CD4-positive, alpha-beta T cell (primary cell): ENCODE measurements around the gene MRPL51. TPM values are rescaled to one million over a fixed set of nuclear protein-coding genes. Genes with fewer than 3 reads are reported as not detected.

Source experiments
- ATAC-seq: fragments of 200-7000 bp; cut with Tn5 transposase; one replicate; pipeline ENCODE4 v1.10.0; 2022; ENCODE audit warnings: mild to moderate bottlenecking; ENCODE audit not compliant: poor library complexity
- CTCF ChIA-PET: fragments of 350-600 bp; sonication (Branson Sonifier 250); formaldehyde crosslinking; loops from one replicate; lab custom pipeline; 2021; ENCODE audit warnings: antibody characterized with exemption, inconsistent platforms; lab: Charles Lee
- POLR2A ChIA-PET: fragments of 350-600 bp; sonication (Branson Sonifier 250); formaldehyde crosslinking; loops from one replicate; lab custom pipeline; 2021; ENCODE audit warnings: antibody characterized with exemption, inconsistent platforms; lab: Charles Lee
- DNase-seq, 14 experiments: peaks; one replicate each; pipeline ENCODE4 v3.0.0-alpha.2; 2013 to 2020; ENCODE audit warnings: mixed read lengths in 2 of 14
- H3K27ac ChIP-seq, 2 donors: one replicate each; pipeline versions ENCODE4 v1.5.1 to v1.7.0; 2013; ENCODE audit warnings: low read length in 2 of 2, low read depth in 1 of 2, mild to moderate bottlenecking in 1 of 2
- H3K27me3 ChIP-seq, 2 experiments: 1 replicate in 1 of 2; 2 replicates in 1 of 2; pipeline versions ENCODE4 v1.6.1 to v1.7.0; 2013; ENCODE audit warnings: low read length in 2 of 2, control low read depth in 1 of 2, mild to moderate bottlenecking in 1 of 2, moderate library complexity in 1 of 2; ENCODE audit not compliant: insufficient read depth in 2 of 2, control insufficient read depth in 1 of 2
- H3K36me3 ChIP-seq: one replicate; pipeline ENCODE4 v1.6.1; 2013; ENCODE audit warnings: low read length, control low read depth; ENCODE audit not compliant: insufficient read depth
- H3K4me1 ChIP-seq: one replicate; pipeline ENCODE4 v1.6.1; 2013; ENCODE audit warnings: low read length, control low read depth; ENCODE audit not compliant: insufficient read depth
- H3K4me3 ChIP-seq: one replicate; pipeline ENCODE4 v1.5.1; 2013; ENCODE audit warnings: mild to moderate bottlenecking, low read length, moderate library complexity
- H3K9me3 ChIP-seq, 2 experiments: 1 replicate in 1 of 2; 2 replicates in 1 of 2; pipeline versions ENCODE4 v1.6.1 to v1.7.0; 2013; ENCODE audit warnings: low read length in 2 of 2, mild to moderate bottlenecking in 2 of 2, control low read depth in 1 of 2, moderate library complexity in 1 of 2; ENCODE audit not compliant: control insufficient read depth in 1 of 2, insufficient read depth in 1 of 2
- H3K27ac Mint-ChIP-seq: one replicate; pipeline ENCODE4 v1.8.0; 2020; ENCODE audit warnings: mixed read lengths
- H3K27me3 Mint-ChIP-seq: one replicate; pipeline ENCODE4 v1.8.0; 2021; ENCODE audit warnings: mixed read lengths
- H3K36me3 Mint-ChIP-seq: one replicate; pipeline ENCODE4 v1.8.0; 2021; ENCODE audit warnings: low read depth, mixed read lengths
- H3K4me1 Mint-ChIP-seq: one replicate; pipeline ENCODE4 v1.8.0; 2021; ENCODE audit warnings: low read depth, mixed read lengths
- H3K4me3 Mint-ChIP-seq: one replicate; pipeline ENCODE4 v1.8.0; 2020; ENCODE audit warnings: mild to moderate bottlenecking, mixed read lengths
- H3K9me3 Mint-ChIP-seq: one replicate; pipeline ENCODE4 v1.8.0; 2020; ENCODE audit warnings: mixed read lengths
- intact Hi-C, 2 experiments: fragments of 100-400 bp; cut with DNase I in 1 of 2; cut with micrococcal nuclease in 1 of 2; formaldehyde crosslinking; loops; one replicate each; pipeline versions ENCODE4 v1.15.1 to v1.9.0; 2023 to 2025; cut with DNase I, micrococcal nuclease
- total RNA-seq, 174 experiments: library from RNA in 2 of 174; stranded (reverse) in 2 of 174; gene quantifications; one replicate each; pipeline ENCODE4 v1.2.3 and lab custom pipeline; 2021 to 2026
- TF ChIP-seq, protein P1 (sequence below): fragments of 200-600 bp; IDR thresholded peaks from one replicate; pipeline ENCODE4 v1.8.0; 2022; ENCODE audit warnings: antibody characterized with exemption, mild to moderate bottlenecking

MRPL51 gene
- total RNA-seq, 2 experiments from 2014 or later, result 15.1 to 16.7 TPM

DNA sequence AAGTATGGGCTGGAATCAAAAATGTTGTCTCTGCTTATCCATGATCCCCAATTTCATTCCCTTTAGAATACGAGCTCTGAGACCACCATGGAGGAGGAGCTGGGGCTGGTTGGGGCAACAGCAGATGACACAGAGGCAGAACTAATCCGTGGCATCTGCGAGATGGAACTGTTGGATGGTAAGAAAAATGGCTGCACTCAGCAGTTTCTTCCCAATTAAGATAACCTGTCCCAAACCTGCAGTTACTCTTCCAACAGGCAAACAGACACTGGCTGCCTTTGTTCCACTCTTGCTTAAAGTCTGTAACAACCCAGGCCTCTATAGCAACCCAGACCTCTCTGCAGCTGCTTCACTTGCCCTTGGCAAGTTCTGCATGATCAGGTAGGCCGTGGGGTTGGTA is 34.6 kb upstream of the MRPL51 start:
- no peaks in the 10 kb centered on the region for H3K9me3 ChIP-seq
- Mint-ChIP-seq H3K4me1 (peaks cover 10% of the 10 kb centered on the region), H3K36me3 (peaks cover 95% of the 10 kb centered on the region), H3K4me3 (no peak overlapping the region), H3K9me3 (no peaks in the 10 kb centered on the region), H3K27me3 (no peaks in the 10 kb centered on the region), H3K27ac (no peak overlapping the region)
- ChIA-PET CTCF (no interaction called here), POLR2A (no interaction called here)
- peaks cover 10% of the 10 kb centered on the region for H3K4me1 ChIP-seq
- H3K4me3 ChIP-seq, result no peak overlapping the region
- H3K27me3 ChIP-seq, result no peaks in the 10 kb centered on the region
- TF ChIP-seq, protein P1, sequence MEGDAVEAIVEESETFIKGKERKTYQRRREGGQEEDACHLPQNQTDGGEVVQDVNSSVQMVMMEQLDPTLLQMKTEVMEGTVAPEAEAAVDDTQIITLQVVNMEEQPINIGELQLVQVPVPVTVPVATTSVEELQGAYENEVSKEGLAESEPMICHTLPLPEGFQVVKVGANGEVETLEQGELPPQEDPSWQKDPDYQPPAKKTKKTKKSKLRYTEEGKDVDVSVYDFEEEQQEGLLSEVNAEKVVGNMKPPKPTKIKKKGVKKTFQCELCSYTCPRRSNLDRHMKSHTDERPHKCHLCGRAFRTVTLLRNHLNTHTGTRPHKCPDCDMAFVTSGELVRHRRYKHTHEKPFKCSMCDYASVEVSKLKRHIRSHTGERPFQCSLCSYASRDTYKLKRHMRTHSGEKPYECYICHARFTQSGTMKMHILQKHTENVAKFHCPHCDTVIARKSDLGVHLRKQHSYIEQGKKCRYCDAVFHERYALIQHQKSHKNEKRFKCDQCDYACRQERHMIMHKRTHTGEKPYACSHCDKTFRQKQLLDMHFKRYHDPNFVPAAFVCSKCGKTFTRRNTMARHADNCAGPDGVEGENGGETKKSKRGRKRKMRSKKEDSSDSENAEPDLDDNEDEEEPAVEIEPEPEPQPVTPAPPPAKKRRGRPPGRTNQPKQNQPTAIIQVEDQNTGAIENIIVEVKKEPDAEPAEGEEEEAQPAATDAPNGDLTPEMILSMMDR, result no peak
- H3K27ac ChIP-seq, result no peak overlapping the region
- H3K36me3 ChIP-seq, result peaks cover 85% of the 10 kb centered on the region
- intact Hi-C loops, result no loop called here
- DNase-seq (no peak), ATAC-seq (no peak)

DNA sequence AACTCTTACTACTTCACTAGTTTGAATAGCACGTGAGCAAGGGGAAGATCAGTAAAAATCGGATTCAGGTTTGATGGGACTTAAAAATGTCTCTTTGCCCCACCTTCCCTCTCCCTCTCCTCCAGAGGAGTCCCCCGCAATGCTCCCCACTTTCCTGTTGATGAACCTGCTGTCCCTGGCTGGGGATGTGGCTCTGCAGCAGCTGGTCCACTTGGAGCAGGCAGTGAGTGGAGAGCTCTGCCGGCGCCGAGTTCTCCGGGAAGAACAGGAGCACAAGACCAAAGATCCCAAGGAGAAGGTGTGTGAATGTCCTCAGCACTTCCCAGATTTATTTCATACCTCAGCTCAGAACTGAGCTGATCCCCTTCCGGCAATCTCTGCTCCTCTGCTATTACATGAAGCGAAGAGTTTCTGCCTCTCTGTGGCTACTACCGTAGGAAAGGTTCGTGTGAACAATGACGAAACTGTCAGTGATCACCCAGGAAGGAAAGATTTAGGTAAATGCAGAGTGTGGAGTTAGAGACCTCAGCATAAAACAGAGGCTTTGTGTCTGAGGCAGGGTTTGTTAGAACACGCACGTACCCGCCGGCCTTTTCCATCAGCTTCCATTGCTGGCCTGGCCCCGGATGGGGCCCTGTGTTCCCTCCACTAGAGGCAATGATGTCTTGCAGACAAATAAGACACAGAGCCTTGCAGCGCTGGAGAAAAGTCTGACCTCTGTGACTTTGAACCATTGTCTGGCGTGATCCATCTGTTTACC is 33.9 kb upstream of the MRPL51 start:
- Histone ChIP-seq H3K36me3 (peaks cover 93% of the 10 kb centered on the region), H3K27ac (no peak overlapping the region), H3K4me3 (no peak overlapping the region), H3K9me3 (no peaks in the 10 kb centered on the region), H3K4me1 (peaks cover 2% of the 10 kb centered on the region), H3K27me3 (no peaks in the 10 kb centered on the region)
- no peaks in the 10 kb centered on the region for H3K27me3 Mint-ChIP-seq
- peaks cover 2% of the 10 kb centered on the region for H3K4me1 Mint-ChIP-seq
- TF ChIP-seq, protein P1, result no peak
- no peak overlapping the region for H3K27ac Mint-ChIP-seq
- ATAC-seq (no peak), DNase-seq (no peak)
- H3K36me3 Mint-ChIP-seq, result peaks cover 95% of the 10 kb centered on the region
- no peaks in the 10 kb centered on the region for H3K9me3 Mint-ChIP-seq
- intact Hi-C loops, result no loop called here
- CTCF ChIA-PET, result no interaction called here
- H3K4me3 Mint-ChIP-seq, result no peak overlapping the region
- POLR2A ChIA-PET, result no interaction called here

DNA sequence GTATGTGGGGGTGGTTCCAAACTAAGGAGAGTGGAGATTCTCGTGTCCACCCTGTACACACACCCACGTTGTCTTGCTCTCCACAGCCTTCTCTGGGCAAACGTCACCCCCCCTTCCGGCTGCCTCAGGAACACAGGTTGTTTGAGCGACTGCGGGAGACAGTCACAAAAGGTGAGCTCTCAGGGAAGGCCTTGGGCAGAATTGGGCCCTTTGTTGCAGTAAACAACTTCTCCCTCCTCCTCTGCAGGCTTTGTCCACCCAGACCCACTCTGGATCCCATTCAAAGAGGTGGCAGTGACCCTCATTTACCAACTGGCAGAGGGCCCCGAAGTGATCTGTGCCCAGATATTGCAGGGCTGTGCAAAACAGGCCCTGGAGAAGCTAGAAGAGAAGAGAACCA is 33.1 kb upstream of the MRPL51 start:
- POLR2A ChIA-PET, result no interaction called here
- DNase-seq (no peak), ATAC-seq (no peak)
- H3K9me3 Mint-ChIP-seq, result no peaks in the 10 kb centered on the region
- intact Hi-C loops, result no loop called here
- no peak overlapping the region for H3K4me3 Mint-ChIP-seq
- H3K27ac ChIP-seq, result no peak overlapping the region
- H3K9me3 ChIP-seq, result no peaks in the 10 kb centered on the region
- peaks cover 96% of the 10 kb centered on the region for H3K36me3 Mint-ChIP-seq
- H3K27me3 Mint-ChIP-seq, result no peaks in the 10 kb centered on the region
- no peaks in the 10 kb centered on the region for H3K4me1 ChIP-seq
- H3K36me3 ChIP-seq, result peaks cover 98% of the 10 kb centered on the region
- H3K4me3 ChIP-seq, result no peak overlapping the region
- no peaks in the 10 kb centered on the region for H3K27me3 ChIP-seq
- TF ChIP-seq, protein P1, result no peak
- no peaks in the 10 kb centered on the region for H3K4me1 Mint-ChIP-seq
- CTCF ChIA-PET, result no interaction called here
- no peak overlapping the region for H3K27ac Mint-ChIP-seq
